ENCODE data around the gene COL4A6.

GRCh38 chrX:108177351-108178142, 260.7 kb downstream of the COL4A6 start:
- TF ChIP-seq EZH2 (IDR thresholded peaks at IDR 0.05) (no peak), POLR2AphosphoS5 (IDR thresholded peaks at IDR 0.05; ENCODE audit: low read depth, low read length) (no peak), CTCF (IDR thresholded peaks at IDR 0.05 in 2 of 3, conservative IDR thresholded peaks at IDR 0.05 in 1 of 3; ENCODE audit: borderline replicate concordance in 1 of 3, insufficient read depth in 1 of 3, low read depth in 2 of 3, low read length in 2 of 3) (no peak), POLR2A (IDR thresholded peaks at IDR 0.05; ENCODE audit: borderline replicate concordance, extremely low read depth, insufficient read depth, insufficient read length) (no peak), CEBPB (IDR thresholded peaks at IDR 0.05; ENCODE audit: low read depth) (no peak), SIN3A (IDR thresholded peaks at IDR 0.05; ENCODE audit: low read depth) (no peak)
